ENCODE results near the gene F2. TPM values are rescaled to one million over a fixed set of nuclear protein-coding genes. Genes with fewer than 3 reads are reported as not detected.

Gene F2
- total and polyA plus RNA-seq, 10 donors, result 0.03 to 0.33 (median 0.23) TPM; not detected in 7

GRCh38 chr11:46722566-46723358, 3.7 kb downstream of the F2 start:
- Histone ChIP-seq H3K36me3 (no peaks in the 10 kb centered on the region), H3K4me3 (no peak overlapping the region), H3K27me3 (replicated peaks in 1 of 7) (no peaks in the 10 kb centered on the region), H3K9me3 (no peaks in the 10 kb centered on the region), H3K27ac (no peak overlapping the region), H3K4me1 (peaks cover 0 to 6% (median 0%) of the 10 kb centered on the region in 6 donors)
- 84 to 92% (median 90%) methylated on average over 11 of the region's 11 CpGs for WGBS, 5 donors
- TF ChIP-seq CTCF (IDR thresholded peaks at IDR 0.05 in 8 of 11, conservative IDR thresholded peaks at IDR 0.05 in 3 of 11) (no peak), POLR2AphosphoS5 (IDR thresholded peaks at IDR 0.05) (no peak), POLR2A (IDR thresholded peaks at IDR 0.05) (no peak)
- DNase-seq, result no peak
- intact Hi-C loops (cut with DNase I; ENCODE audit: low total_unique reads), result no loop called here

GRCh38 chr11:46723359-46723680, 4.3 kb downstream of the F2 start:
- intact Hi-C loops (cut with DNase I; ENCODE audit: low total_unique reads), result no loop called here
- no peak for DNase-seq
- Histone ChIP-seq H3K4me3 (no peak overlapping the region), H3K4me1 (peaks cover 0 to 2% (median 0%) of the 10 kb centered on the region in 6 donors), H3K36me3 (no peaks in the 10 kb centered on the region), H3K27me3 (replicated peaks in 1 of 7) (no peaks in the 10 kb centered on the region), H3K9me3 (no peaks in the 10 kb centered on the region), H3K27ac (no peak overlapping the region)
- WGBS, 5 donors, result 57 to 83% (median 78%) methylated on average over 4 to 8 of the region's 8 CpGs
- TF ChIP-seq POLR2A (IDR thresholded peaks at IDR 0.05), result no peak
- no peak for TF ChIP-seq POLR2AphosphoS5 (IDR thresholded peaks at IDR 0.05)
- no peak for TF ChIP-seq CTCF (IDR thresholded peaks at IDR 0.05 in 8 of 11, conservative IDR thresholded peaks at IDR 0.05 in 3 of 11)

GRCh38 chr11:46724088-46724487, 5.1 kb downstream of the F2 start:
- Histone ChIP-seq H3K4me3 (no peak overlapping the region), H3K9me3 (no peaks in the 10 kb centered on the region), H3K4me1 (no peaks in the 10 kb centered on the region), H3K27me3 (replicated peaks in 1 of 7) (no peaks in the 10 kb centered on the region), H3K27ac (no peak overlapping the region), H3K36me3 (no peaks in the 10 kb centered on the region)
- WGBS, 5 donors, result 65 to 74% (median 71%) methylated on average over 6 to 8 of the region's 8 CpGs
- intact Hi-C loops (cut with DNase I; ENCODE audit: low total_unique reads), result no loop called here
- TF ChIP-seq POLR2A (IDR thresholded peaks at IDR 0.05) (no peak), POLR2AphosphoS5 (IDR thresholded peaks at IDR 0.05) (no peak), CTCF (IDR thresholded peaks at IDR 0.05 in 8 of 11, conservative IDR thresholded peaks at IDR 0.05 in 3 of 11) (no peak)
- no peak for DNase-seq

GRCh38 chr11:46725338-46726205, 6.6 kb downstream of the F2 start:
- Histone ChIP-seq H3K36me3 (no peaks in the 10 kb centered on the region), H3K27me3 (replicated peaks in 1 of 7) (no peaks in the 10 kb centered on the region), H3K9me3 (no peaks in the 10 kb centered on the region), H3K4me1 (no peaks in the 10 kb centered on the region), H3K4me3 (no peak overlapping the region), H3K27ac (no peak overlapping the region)
- intact Hi-C loops (cut with DNase I; ENCODE audit: low total_unique reads), result no loop called here
- 88 to 96% (median 91%) methylated on average over 14 to 19 of the region's 19 CpGs for WGBS, 5 donors
- peak; percentile 43 for DNase-seq
- TF ChIP-seq POLR2A (IDR thresholded peaks at IDR 0.05) (no peak), POLR2AphosphoS5 (IDR thresholded peaks at IDR 0.05) (no peak), CTCF (IDR thresholded peaks at IDR 0.05 in 8 of 11, conservative IDR thresholded peaks at IDR 0.05 in 3 of 11) (no peak)
